Testis (tissue), 3 donors: Measurements from ENCODE around the gene GSC2. TPM values are rescaled to one million over a fixed set of nuclear protein-coding genes. Genes with fewer than 3 reads are reported as not detected.

ENCODE experiments used
- DNase-seq: peaks from one replicate; pipeline ENCODE4 v3.0.0-alpha.2; 2019
- H3K27ac ChIP-seq, 2 donors: fragments of 200-600 bp; sonication (generic); one replicate each; pipeline ENCODE4 v1.5.1; 2019
- H3K27me3 ChIP-seq: fragments of 200-600 bp; sonication (generic); one replicate; pipeline ENCODE4 v1.5.1; 2019
- H3K36me3 ChIP-seq: fragments of 200-600 bp; sonication (generic); one replicate; pipeline ENCODE4 v1.5.1; 2017; ENCODE audit warnings: low read depth; ENCODE audit errors: missing control alignments
- H3K4me1 ChIP-seq: fragments of 200-600 bp; sonication (generic); one replicate; pipeline ENCODE4 v1.5.1; 2019
- H3K4me3 ChIP-seq, 2 donors: fragments of 200-600 bp; sonication (generic); one replicate each; pipeline ENCODE4 v1.5.1; 2017 to 2019
- H3K9me3 ChIP-seq: fragments of 200-600 bp; sonication (generic); one replicate; pipeline ENCODE4 v1.5.1; 2017
- CTCF ChIP-seq, 3 experiments: fragments of 450-650 bp in 2 of 3; fragments of 200-600 bp in 1 of 3; sonication (generic) in 1 of 3; IDR thresholded peaks; one replicate each; pipeline ENCODE4 v1.5.1; 2016 to 2019; ENCODE audit warnings: antibody characterized with exemption in 3 of 3, mild to moderate bottlenecking in 2 of 3, moderate library complexity in 1 of 3
- POLR2A ChIP-seq: fragments of 450-650 bp; IDR thresholded peaks from one replicate; pipeline ENCODE4 v1.6.1; 2017; ENCODE audit warnings: antibody characterized with exemption, mild to moderate bottlenecking, moderate library complexity
- WGBS, 2 donors: methylation state at CpG; one replicate each; pipeline ENCODE4 v1.1.5; 2018; 5-methylcytosine and 5-hydroxymethylcytosine counted together
- intact Hi-C: fragments of 100-400 bp; cut with DNase I; formaldehyde crosslinking; loops from one replicate; pipeline ENCODE4 v1.15.1; 2023; ENCODE audit warnings: low total_unique reads
- polyA plus RNA-seq: library from polyadenylated mRNA; stranded (reverse); fragments of 350-450 nt; fragmentation: Illumina TruSeq; extraction: RNeasy Lipid Tissue Mini Kit (QIAGEN cat#74804); gene quantifications from one replicate; pipeline ENCODE4 v1.2.3, GENCODE V29; 2014; ENCODE audit warnings: low read depth, low replicate concordance; ENCODE audit not compliant: insufficient read depth
- total RNA-seq, 2 donors: library from RNA; depleted of rRNA; stranded (reverse); fragments of >200 nt; gene quantifications; one replicate each; pipeline ENCODE4 v1.2.3, GENCODE V29; 2016

The GSC2 gene
- total and polyA plus RNA-seq, 3 donors from 2014 or later, result 2.3 to 16.0 (median 15.3) TPM

- no peaks in the 10 kb centered on the region for H3K27me3 ChIP-seq
- intact Hi-C loops, result no loop called here
- no peaks in the 10 kb centered on the region for H3K36me3 ChIP-seq
- no peak overlapping the region for H3K27ac ChIP-seq
- TF ChIP-seq POLR2A, result no peak
- no peak for TF ChIP-seq CTCF (IDR thresholded peaks at IDR 0.05)
- WGBS, 2 donors, result 91 to 93% methylated on average over 15 to 19 of the region's 19 CpGs
- H3K9me3 ChIP-seq, result no peaks in the 10 kb centered on the region
- H3K4me1 ChIP-seq, result peaks cover 5% of the 10 kb centered on the region
- H3K4me3 ChIP-seq, result no peak overlapping the region
- no peak for DNase-seq
Observed at GRCh38 chr22:19126309-19127273, 23.5 kb downstream of the GSC2 start.

GRCh38 chr22:19125474-19126308 lies 24.4 kb downstream of the GSC2 start:
- 87 to 89% methylated on average over 17 to 21 of the region's 21 CpGs for WGBS, 2 donors
- H3K36me3 ChIP-seq, result no peaks in the 10 kb centered on the region
- H3K9me3 ChIP-seq, result no peaks in the 10 kb centered on the region
- peaks cover 12% of the 10 kb centered on the region for H3K4me1 ChIP-seq
- no peak overlapping the region for H3K4me3 ChIP-seq
- intact Hi-C loops, result no loop called here
- TF ChIP-seq POLR2A (no peak), CTCF (IDR thresholded peaks at IDR 0.05) (no peak)
- DNase-seq, result no peak
- H3K27me3 ChIP-seq, result no peaks in the 10 kb centered on the region
- no peak overlapping the region for H3K27ac ChIP-seq

GRCh38 chr22:19125011-19125410 lies 25.1 kb downstream of the GSC2 start:
- peaks cover 17% of the 10 kb centered on the region for H3K4me1 ChIP-seq
- no peaks in the 10 kb centered on the region for H3K36me3 ChIP-seq
- no peaks in the 10 kb centered on the region for H3K9me3 ChIP-seq
- intact Hi-C loops, result no loop called here
- H3K4me3 ChIP-seq, result no peak overlapping the region
- TF ChIP-seq POLR2A (no peak), CTCF (IDR thresholded peaks at IDR 0.05) (no peak)
- H3K27ac ChIP-seq, result no peak overlapping the region
- WGBS, 2 donors, result 88 to 95% methylated on average over 5 to 11 of the region's 11 CpGs
- no peaks in the 10 kb centered on the region for H3K27me3 ChIP-seq
- no peak for DNase-seq

- no peak overlapping the region for H3K4me3 ChIP-seq
- no peak for DNase-seq
- H3K27me3 ChIP-seq, result no peaks in the 10 kb centered on the region
- H3K36me3 ChIP-seq, result no peaks in the 10 kb centered on the region
- WGBS, 2 donors, result 67 to 75% methylated on average over 4 of the region's 4 CpGs
- TF ChIP-seq CTCF (IDR thresholded peaks at IDR 0.05) (no peak), POLR2A (no peak)
- no peaks in the 10 kb centered on the region for H3K9me3 ChIP-seq
- intact Hi-C loops, result no loop called here
- no peak overlapping the region for H3K27ac ChIP-seq
- H3K4me1 ChIP-seq, result peaks cover 18% of the 10 kb centered on the region
Observed at GRCh38 chr22:19124377-19124776, 25.7 kb downstream of the GSC2 start.
